ENCODE data around the gene ENO2.

ENO2 gene

GRCh38 chr12:6946033-6946919 is 31.9 kb downstream of the ENO2 start:
- DNase-seq (ENCODE audit: low read depth): no peak
- no peak overlapping the region for H3K4me3 ChIP-seq (ENCODE audit: low read length)
- TF ChIP-seq CTCF (conservative IDR thresholded peaks at IDR 0.05; ENCODE audit: low read length): no peak

- DNase-seq (ENCODE audit: low read depth): no peak
- no peak overlapping the region for H3K4me3 ChIP-seq (ENCODE audit: low read length)
- no peak for TF ChIP-seq CTCF (conservative IDR thresholded peaks at IDR 0.05; ENCODE audit: low read length)
These were observed 32.6 kb downstream of the ENO2 start for GRCh38 chr12:6946920-6947374.

- no peak for DNase-seq (ENCODE audit: low read depth)
- TF ChIP-seq CTCF (conservative IDR thresholded peaks at IDR 0.05; ENCODE audit: low read length): no peak
- H3K4me3 ChIP-seq (ENCODE audit: low read length): no peak overlapping the region
These were observed 33.2 kb downstream of the ENO2 start for GRCh38 chr12:6947615-6948014.

GRCh38 chr12:6948873-6949594 is 34.7 kb downstream of the ENO2 start:
- DNase-seq (ENCODE audit: low read depth): no peak
- no peak; the same call in 1 of the 2 replicates for TF ChIP-seq CTCF (conservative IDR thresholded peaks at IDR 0.05; ENCODE audit: low read length)

GRCh38 chr12:6950401-6950801 is 36.0 kb downstream of the ENO2 start:
- H3K4me3 ChIP-seq (ENCODE audit: low read length): no peak overlapping the region
- no peak; the same call in 1 of the 2 replicates for TF ChIP-seq CTCF (conservative IDR thresholded peaks at IDR 0.05; ENCODE audit: low read length)
- DNase-seq (ENCODE audit: low read depth): no peak

More at GRCh38 chr12:6948873-6949594, 34.7 kb downstream of the ENO2 start:
- H3K4me3 ChIP-seq (ENCODE audit: low read length): no peak overlapping the region

GRCh38 chr12:6950811-6951540 is 36.6 kb downstream of the ENO2 start, which contains the start of gene PTPN6:
Gene PTPN6, plus strand, starts transcription at chr12:6951356. Its CDS starts 157 bp downstream, at chr12:6951513.
- no peak for TF ChIP-seq CTCF (conservative IDR thresholded peaks at IDR 0.05; ENCODE audit: low read length)
- H3K4me3 ChIP-seq (ENCODE audit: low read length): no peak within 1 kb of the TSS
- no peak for DNase-seq (ENCODE audit: low read depth)

All from AG10803 (cell line).